Epithelial cell of esophagus (primary cell): ENCODE results near the gene SYAP1.
"Not testable (repeated sequence)": the region's sequence is repeated elsewhere in the genome, so short reads cannot be mapped to it uniquely, and the experiment has no call there.

ENCODE experiments used
- DNase-seq: peaks from one replicate; pipeline ENCODE4 v3.0.0; 2010; ENCODE audit warnings: low read depth
- H3K4me3 ChIP-seq: 2 replicates; pipeline ENCODE4 v1.5.1; 2011; ENCODE audit warnings: mild to moderate bottlenecking, low read length, control low read depth
- CTCF ChIP-seq: IDR thresholded peaks from 2 replicates; pipeline ENCODE4 v1.5.1; 2011; ENCODE audit warnings: low read depth, mild to moderate bottlenecking, low read length, control low read depth, inconsistent platforms; ENCODE audit not compliant: insufficient read depth; ENCODE audit errors: missing control alignments

The SYAP1 gene

DNA sequence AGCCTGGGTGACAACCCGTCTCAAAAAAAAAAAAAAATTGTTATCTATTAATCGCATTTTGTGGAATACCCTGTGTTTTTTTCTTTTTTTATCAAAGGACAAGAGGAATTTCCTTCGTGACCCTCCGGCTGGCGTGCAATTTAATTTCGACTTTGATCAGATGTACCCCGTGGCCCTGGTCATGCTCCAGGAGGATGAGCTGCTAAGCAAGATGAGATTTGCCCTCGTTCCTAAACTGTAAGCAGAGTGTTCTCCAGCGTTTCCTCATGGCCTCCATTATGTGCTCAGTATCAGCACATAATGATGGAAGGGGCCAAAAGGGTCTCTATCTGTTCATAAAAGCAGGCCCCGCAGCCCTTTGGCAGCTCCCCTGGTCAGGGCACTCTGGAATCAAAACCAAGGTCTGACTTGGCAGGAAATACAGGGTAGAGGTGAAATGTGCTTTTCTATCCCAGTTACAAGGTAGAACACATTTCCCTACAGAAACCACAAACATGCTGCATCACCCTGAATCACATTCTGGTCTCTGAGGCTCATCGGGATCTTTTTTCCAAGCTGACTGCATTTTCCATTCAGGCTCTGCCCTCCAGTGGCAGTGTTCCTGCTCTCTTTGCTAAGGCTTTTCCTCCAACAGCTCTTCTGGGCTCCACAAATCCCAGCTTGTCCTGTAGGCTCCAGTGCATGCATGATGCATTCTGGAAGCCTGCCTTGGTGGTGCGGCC, 24.4 kb downstream of the SYAP1 start:
- no peak overlapping the region for H3K4me3 ChIP-seq
- DNase-seq = peak; percentile 78

DNA sequence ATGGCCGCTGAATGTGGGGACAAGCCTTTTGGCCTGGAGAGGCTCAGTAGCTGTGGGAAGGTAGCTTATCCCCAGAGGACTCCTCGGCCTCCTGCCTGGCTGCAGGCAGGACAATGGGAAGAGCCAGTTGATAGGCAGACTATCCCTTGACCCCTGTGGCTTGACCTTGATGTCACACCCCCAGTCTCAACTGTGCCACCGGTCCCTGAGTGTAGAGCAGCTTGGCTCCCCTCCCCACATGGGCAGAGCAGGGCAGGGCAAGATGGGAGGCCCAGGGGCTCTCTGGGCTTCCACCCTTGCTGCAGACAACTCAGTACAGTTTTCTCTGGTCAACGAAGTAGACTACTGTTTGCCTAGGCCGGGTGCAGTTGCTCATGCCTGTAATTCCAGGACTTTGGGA, 25.7 kb downstream of the SYAP1 start:
- no peak overlapping the region for H3K4me3 ChIP-seq
- TF ChIP-seq CTCF = no peak
- DNase-seq = no peak

More for the DNA sequence above, 24.4 kb downstream of the SYAP1 start:
- peak; percentile 10 for TF ChIP-seq CTCF

DNA sequence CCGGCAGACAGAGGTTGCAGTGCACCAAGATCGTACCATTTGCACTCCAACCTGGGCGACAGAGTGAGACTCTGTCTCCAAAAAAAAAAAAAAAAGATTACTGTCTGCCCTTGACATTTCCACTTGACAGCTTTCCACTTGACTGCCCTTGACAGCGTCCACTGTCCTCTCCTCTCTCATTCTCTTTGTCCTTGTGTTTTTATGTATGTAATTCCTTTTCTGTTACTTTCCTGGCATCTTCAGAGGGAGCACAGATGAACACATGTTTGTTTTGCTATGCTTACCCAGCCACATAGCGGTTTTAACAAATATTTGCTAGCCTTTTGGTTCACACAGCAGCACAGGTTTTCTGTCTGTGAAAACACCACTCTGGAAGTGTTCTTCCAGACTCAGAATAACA, 26.2 kb downstream of the SYAP1 start:
- H3K4me3 ChIP-seq = no peak overlapping the region
- TF ChIP-seq CTCF = no peak
- DNase-seq = no peak

DNA sequence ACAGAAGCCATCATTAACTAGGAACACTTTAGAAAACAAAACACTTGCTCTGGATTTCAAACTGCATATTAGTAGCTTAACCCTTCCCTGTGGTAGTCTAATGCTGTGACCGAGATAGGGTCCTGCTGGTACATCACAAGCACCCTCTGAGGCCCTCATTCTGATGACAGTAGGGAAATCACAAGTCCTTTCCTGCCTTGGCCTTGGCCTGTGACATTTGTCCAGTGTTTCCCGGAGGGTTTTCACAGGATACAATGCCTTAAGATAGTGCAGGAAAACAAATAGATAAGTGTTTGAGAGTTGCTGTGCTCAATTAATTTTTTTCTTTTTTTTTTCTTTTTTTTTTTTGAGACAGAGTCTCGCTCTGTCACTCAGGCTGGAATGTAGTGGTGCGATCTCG, 29.0 kb downstream of the SYAP1 start:
- DNase-seq = no peak
- no peak for TF ChIP-seq CTCF

GRCh38 chrX:16750136-16750535, 30.7 kb downstream of the SYAP1 start:
- H3K4me3 ChIP-seq = no peak overlapping the region
- no peak for DNase-seq
- TF ChIP-seq CTCF = no peak

More for the DNA sequence above, 29.0 kb downstream of the SYAP1 start:
- no peak overlapping the region for H3K4me3 ChIP-seq

DNA sequence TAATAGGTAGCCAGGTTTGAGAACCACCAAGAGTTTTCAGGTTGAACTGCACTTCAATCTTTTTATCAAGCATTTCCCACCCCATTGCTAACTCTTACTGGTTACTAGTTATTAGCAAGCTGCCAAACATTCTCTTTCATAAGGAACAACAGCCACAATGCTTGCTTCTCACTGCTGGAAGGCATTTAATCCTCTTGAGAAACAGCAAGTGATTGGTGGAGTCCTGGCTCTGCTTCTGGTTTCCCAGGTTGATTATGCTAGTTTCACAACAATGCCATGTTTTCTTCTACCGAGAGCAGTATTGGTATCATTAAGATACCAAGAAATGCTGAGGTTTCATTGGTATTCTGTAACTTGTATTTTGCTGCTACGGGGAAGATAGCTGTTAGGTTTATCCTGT, 34.6 kb downstream of the SYAP1 start:
- H3K4me3 ChIP-seq = no peak overlapping the region
- TF ChIP-seq CTCF = no peak
- DNase-seq = peak; percentile 8

GRCh38 chrX:16756724-16757123, 37.3 kb downstream of the SYAP1 start:
- DNase-seq = peak; percentile 2
- H3K4me3 ChIP-seq = no peak overlapping the region
- TF ChIP-seq CTCF = no peak

GRCh38 chrX:16761500-16761899, 42.1 kb downstream of the SYAP1 start:
- not testable (repeated sequence) for H3K4me3 ChIP-seq, DNase-seq
